B cell (primary cell): ENCODE measurements around the gene CXCL3. TPM values are rescaled to one million over a fixed set of nuclear protein-coding genes. Genes with fewer than 3 reads are reported as not detected.

Experiments used
- ATAC-seq: fragments of 200-7000 bp; cut with Tn5 transposase; one replicate; pipeline ENCODE4 v1.10.0; 2021; ENCODE audit warnings: low read depth, mild to moderate bottlenecking, moderate number of reproducible peaks, moderate library complexity
- CTCF ChIA-PET: fragments of 350-600 bp; sonication (Branson Sonifier 250); formaldehyde crosslinking; loops from one replicate; lab custom pipeline; 2021; ENCODE audit warnings: antibody characterized with exemption, inconsistent platforms; lab: Charles Lee
- POLR2A ChIA-PET: fragments of 350-600 bp; sonication (Branson Sonifier 250); formaldehyde crosslinking; loops from one replicate; lab custom pipeline; 2021; ENCODE audit warnings: antibody characterized with exemption; lab: Charles Lee
- DNase-seq: peaks from one replicate; pipeline ENCODE4 v3.0.0; 2013
- H2AFZ ChIP-seq: 2 replicates; pipeline ENCODE4 v1.6.1; 2012; ENCODE audit warnings: mild to moderate bottlenecking, low read depth, low read length; ENCODE audit not compliant: insufficient read depth, poor library complexity, severe bottlenecking
- H3K27ac ChIP-seq, 2 donors: 1 replicate in 1 of 2; 2 replicates in 1 of 2; pipeline ENCODE4 v1.5.1; 2012 to 2013; ENCODE audit warnings: low read length in 2 of 2, mild to moderate bottlenecking in 2 of 2, moderate library complexity in 1 of 2
- H3K27me3 ChIP-seq, 4 experiments: fragments of 200-600 bp in 1 of 4; sonication (generic) in 1 of 4; replicated peaks in 1 of 4; 1 replicate in 2 of 4; 2 replicates in 2 of 4; pipeline versions ENCODE4 v1.6.1 to v1.7.0; 2013 to 2016; ENCODE audit warnings: low read length in 3 of 4, mild to moderate bottlenecking in 2 of 4, mixed read lengths in 1 of 4, moderate library complexity in 1 of 4; ENCODE audit not compliant: insufficient read depth in 4 of 4, control insufficient read depth in 3 of 4; ENCODE audit errors: control extremely low read depth in 1 of 4
- H3K36me3 ChIP-seq, 2 experiments: replicated peaks in 1 of 2; 1 replicate in 1 of 2; 2 replicates in 1 of 2; pipeline versions ENCODE4 v1.6.1 to v1.7.1; 2013; ENCODE audit warnings: low read length in 1 of 2; ENCODE audit not compliant: insufficient read depth in 2 of 2, control insufficient read depth in 1 of 2; ENCODE audit errors: control extremely low read depth in 1 of 2, extremely low read depth in 1 of 2
- H3K4me1 ChIP-seq, 2 donors: fragments of 200-600 bp in 1 of 2; sonication (generic) in 1 of 2; 1 replicate in 1 of 2; 2 replicates in 1 of 2; pipeline versions ENCODE4 v1.5.1 to v1.6.1; 2013 to 2017; ENCODE audit warnings: low read length in 2 of 2; ENCODE audit not compliant: control insufficient read depth in 2 of 2, insufficient read depth in 2 of 2
- H3K4me2 ChIP-seq: replicated peaks from 2 replicates; pipeline ENCODE3; 2012; ENCODE audit warnings: mild to moderate bottlenecking, low read depth, low read length; ENCODE audit not compliant: poor library complexity, severe bottlenecking
- H3K4me3 ChIP-seq, 5 experiments: fragments of 200-600 bp in 1 of 5; sonication (generic) in 1 of 5; 1 replicate in 3 of 5; 2 replicates in 2 of 5; pipeline versions ENCODE4 v1.5.1 to v1.7.0; 2011 to 2016; ENCODE audit warnings: low read length in 4 of 5, mild to moderate bottlenecking in 4 of 5, low read depth in 2 of 5, control low read depth in 1 of 5, moderate library complexity in 1 of 5; ENCODE audit not compliant: insufficient read depth in 1 of 5; ENCODE audit errors: control extremely low read depth in 1 of 5, extremely low read depth in 1 of 5
- H3K79me2 ChIP-seq: fragments of 200-600 bp; sonication (generic); one replicate; pipeline ENCODE4 v1.6.0; 2016; ENCODE audit warnings: low read length; ENCODE audit not compliant: control insufficient read depth, insufficient read depth
- H3K9ac ChIP-seq: fragments of 200-600 bp; sonication (generic); 2 replicates; pipeline ENCODE4 v1.6.1; 2017; ENCODE audit warnings: mild to moderate bottlenecking, low read length, moderate library complexity
- H3K9me3 ChIP-seq, 3 donors: one replicate each; pipeline versions ENCODE4 v1.6.1 to v1.7.1; 2013; ENCODE audit warnings: low read length in 2 of 3; ENCODE audit not compliant: control insufficient read depth in 2 of 3, insufficient read depth in 1 of 3; ENCODE audit errors: control extremely low read depth in 1 of 3
- H4K20me1 ChIP-seq: 2 replicates; pipeline ENCODE4 v1.6.0; 2012; ENCODE audit warnings: mild to moderate bottlenecking, low read length; ENCODE audit not compliant: insufficient read depth, control insufficient read depth, poor library complexity, severe bottlenecking
- H3K27ac Mint-ChIP-seq: one replicate; pipeline ENCODE4 v1.8.0; 2021; ENCODE audit warnings: mixed read lengths
- H3K27me3 Mint-ChIP-seq: one replicate; pipeline ENCODE4 v1.8.0; 2021; ENCODE audit warnings: mixed read lengths
- H3K4me1 Mint-ChIP-seq: one replicate; pipeline ENCODE4 v1.8.0; 2021; ENCODE audit warnings: mixed read lengths
- H3K4me3 Mint-ChIP-seq: one replicate; pipeline ENCODE4 v1.8.0; 2021; ENCODE audit warnings: mixed read lengths
- H3K9me3 Mint-ChIP-seq: one replicate; pipeline ENCODE4 v1.8.0; 2022; ENCODE audit warnings: mixed read lengths; ENCODE audit not compliant: insufficient read depth
- EZH2 ChIP-seq: IDR thresholded peaks from 2 replicates; pipeline ENCODE4 v1.6.1; 2012; ENCODE audit warnings: borderline replicate concordance, low read depth, mild to moderate bottlenecking, moderate library complexity, low read length; ENCODE audit not compliant: insufficient read depth, poor library complexity, severe bottlenecking
- intact Hi-C: fragments of 100-400 bp; cut with micrococcal nuclease; formaldehyde crosslinking; loops from one replicate; pipeline ENCODE4 v1.10.0; 2022
- polyA plus RNA-seq: library from polyadenylated mRNA; depleted of rRNA; stranded (reverse); fragments of >200 nt; gene quantifications from 2 replicates; pipeline ENCODE4 v1.2.3, GENCODE V29; 2012
- total RNA-seq, 2 donors: library from RNA; stranded (reverse); fragments of 120-200 nt in 1 of 2; gene quantifications; 1 replicate in 1 of 2; 2 replicates in 1 of 2; pipeline versions ENCODE4 v1.2.3 to v1.2.4, GENCODE V29; 2013 to 2022
- TF ChIP-seq, protein P1 (sequence below): fragments of 200-600 bp; IDR thresholded peaks from one replicate; pipeline ENCODE4 v1.8.0; 2022; ENCODE audit warnings: antibody characterized with exemption, mild to moderate bottlenecking

The CXCL3 gene
- total and polyA plus RNA-seq, 2 donors (not counting 1 experiment from before 2014, with no cell fraction given) = not detected

DNA sequence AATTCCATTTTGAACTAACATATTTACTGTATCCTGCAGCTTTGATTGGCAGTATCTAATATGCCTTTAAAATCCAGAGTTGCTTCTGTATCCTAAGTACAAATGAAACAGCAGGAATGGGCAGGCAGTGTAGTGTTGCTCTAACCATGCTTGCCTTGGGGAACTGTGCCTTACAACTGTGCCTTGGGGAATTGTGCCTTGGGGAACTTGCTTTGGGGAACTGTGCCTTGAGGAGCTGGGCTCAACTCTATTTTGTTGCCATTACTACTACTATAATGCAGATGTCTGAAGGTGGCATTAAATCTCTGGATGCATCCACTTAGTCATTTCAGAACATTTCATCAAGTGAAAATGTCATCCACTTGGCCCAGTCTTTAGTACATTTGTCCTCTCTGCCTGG, 6.9 kb downstream of the CXCL3 start:
- H2AFZ ChIP-seq = no peak overlapping the region
- Mint-ChIP-seq H3K4me1 (no peaks in the 10 kb centered on the region), H3K4me3 (no peak overlapping the region), H3K27me3 (peaks cover 12% of the 10 kb centered on the region), H3K9me3 (no peaks in the 10 kb centered on the region), H3K27ac (no peak overlapping the region)
- H3K4me3 ChIP-seq = no peak overlapping the region
- no peaks in the 10 kb centered on the region for H3K36me3 ChIP-seq
- ChIA-PET CTCF (no interaction called here), POLR2A (no interaction called here)
- H3K27me3 ChIP-seq = peaks cover 0 to 5% (median 2%) of the 10 kb centered on the region in 4 experiments
- no peaks in the 10 kb centered on the region for H4K20me1 ChIP-seq
- intact Hi-C loops = no loop called here
- no peak overlapping the region for H3K4me2 ChIP-seq
- no peak overlapping the region for H3K9ac ChIP-seq
- H3K27ac ChIP-seq = no peak overlapping the region
- H3K79me2 ChIP-seq = no peaks in the 10 kb centered on the region
- no peaks in the 10 kb centered on the region for H3K4me1 ChIP-seq
- TF ChIP-seq EZH2 = no peak
- TF ChIP-seq, protein P1, sequence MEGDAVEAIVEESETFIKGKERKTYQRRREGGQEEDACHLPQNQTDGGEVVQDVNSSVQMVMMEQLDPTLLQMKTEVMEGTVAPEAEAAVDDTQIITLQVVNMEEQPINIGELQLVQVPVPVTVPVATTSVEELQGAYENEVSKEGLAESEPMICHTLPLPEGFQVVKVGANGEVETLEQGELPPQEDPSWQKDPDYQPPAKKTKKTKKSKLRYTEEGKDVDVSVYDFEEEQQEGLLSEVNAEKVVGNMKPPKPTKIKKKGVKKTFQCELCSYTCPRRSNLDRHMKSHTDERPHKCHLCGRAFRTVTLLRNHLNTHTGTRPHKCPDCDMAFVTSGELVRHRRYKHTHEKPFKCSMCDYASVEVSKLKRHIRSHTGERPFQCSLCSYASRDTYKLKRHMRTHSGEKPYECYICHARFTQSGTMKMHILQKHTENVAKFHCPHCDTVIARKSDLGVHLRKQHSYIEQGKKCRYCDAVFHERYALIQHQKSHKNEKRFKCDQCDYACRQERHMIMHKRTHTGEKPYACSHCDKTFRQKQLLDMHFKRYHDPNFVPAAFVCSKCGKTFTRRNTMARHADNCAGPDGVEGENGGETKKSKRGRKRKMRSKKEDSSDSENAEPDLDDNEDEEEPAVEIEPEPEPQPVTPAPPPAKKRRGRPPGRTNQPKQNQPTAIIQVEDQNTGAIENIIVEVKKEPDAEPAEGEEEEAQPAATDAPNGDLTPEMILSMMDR = no peak
- DNase-seq (no peak), ATAC-seq (no peak)
- no peaks in the 10 kb centered on the region for H3K9me3 ChIP-seq

DNA sequence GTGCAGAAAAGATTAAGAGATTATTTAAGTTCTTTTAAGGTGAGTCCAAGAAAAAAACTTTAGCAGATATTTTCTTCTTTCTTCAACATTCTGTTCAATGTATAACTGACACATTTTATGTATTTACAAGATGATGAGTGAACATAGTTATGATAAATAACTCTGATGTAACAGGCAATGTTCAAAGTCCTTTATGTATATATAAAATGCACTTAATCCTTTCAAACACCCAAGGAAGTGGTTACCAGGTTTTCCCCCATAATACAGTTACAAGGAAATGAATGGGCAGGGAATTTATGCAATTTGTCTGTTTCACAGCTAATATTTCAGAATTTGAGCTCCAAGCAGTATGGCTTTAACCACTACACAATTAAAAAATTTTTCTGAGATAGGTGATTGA, 8.2 kb downstream of the CXCL3 start:
- Histone ChIP-seq H3K27ac (no peak overlapping the region), H4K20me1 (no peaks in the 10 kb centered on the region), H3K4me2 (no peak overlapping the region), H3K4me1 (no peaks in the 10 kb centered on the region), H3K9me3 (no peaks in the 10 kb centered on the region), H2AFZ (no peak overlapping the region), H3K79me2 (no peaks in the 10 kb centered on the region), H3K4me3 (no peak overlapping the region), H3K9ac (no peak overlapping the region), H3K36me3 (no peaks in the 10 kb centered on the region), H3K27me3 (peaks cover 0 to 5% (median 2%) of the 10 kb centered on the region in 4 experiments)
- intact Hi-C loops = no loop called here
- Mint-ChIP-seq H3K27ac (no peak overlapping the region), H3K4me3 (no peak overlapping the region), H3K4me1 (no peaks in the 10 kb centered on the region), H3K27me3 (peaks cover 7% of the 10 kb centered on the region), H3K9me3 (peaks cover 2% of the 10 kb centered on the region)
- DNase-seq (no peak), ATAC-seq (no peak)
- POLR2A ChIA-PET = no interaction called here
- CTCF ChIA-PET = no interaction called here
- no peak for TF ChIP-seq EZH2
- TF ChIP-seq, protein P1 = no peak
